ENCODE data around the gene TMTC1. TPM values are rescaled to one million over a fixed set of nuclear protein-coding genes. Genes with fewer than 3 reads are reported as not detected.

The TMTC1 gene
- total RNA-seq, 1 experiment from 2014 or later = 6.1 TPM

DNA sequence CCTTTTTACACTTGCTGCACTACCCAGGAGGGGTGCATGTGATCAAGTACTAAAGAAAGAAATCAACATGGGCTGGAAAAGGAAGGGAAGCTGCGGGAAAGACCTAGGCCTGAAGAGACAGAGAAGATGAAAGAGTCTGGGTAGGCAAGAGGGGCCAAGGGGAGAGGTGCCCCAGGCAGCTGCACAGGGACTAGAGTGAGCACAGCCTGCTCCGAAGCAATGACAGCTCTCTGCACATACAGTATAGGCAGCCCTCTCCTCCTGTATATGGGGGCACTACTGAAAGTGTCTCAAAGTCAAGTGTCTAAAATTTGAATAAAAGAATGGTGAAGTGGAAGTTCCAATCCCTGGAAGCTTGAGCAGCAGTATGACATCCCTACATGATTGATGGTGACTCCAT lies 112.0 kb downstream of the TMTC1 start:
- no peak for TF ChIP-seq EZH2 (IDR thresholded peaks at IDR 0.05; ENCODE audit: borderline replicate concordance, low read depth, low read length, poor library complexity, severe bottlenecking)
- TF ChIP-seq CTCF (conservative IDR thresholded peaks at IDR 0.05; ENCODE audit: low read depth, low read length) = no peak
- ChIA-PET POLR2A (ENCODE audit: low non-redundant PET) (no interaction called here), CTCF (no interaction called here)
- Histone ChIP-seq H3K4me1 (ENCODE audit: insufficient read depth, low read length, poor library complexity, severe bottlenecking) (no peaks in the 10 kb centered on the region), H3K9me3 (ENCODE audit: low read depth, low read length, poor library complexity, severe bottlenecking) (no peaks in the 10 kb centered on the region), H3K36me3 (ENCODE audit: insufficient read depth, low read length, poor library complexity, severe bottlenecking) (no peaks in the 10 kb centered on the region), H3K4me3 (ENCODE audit: low read depth, low read length, poor library complexity, severe bottlenecking) (no peak overlapping the region), H3K27me3 (replicated peaks; ENCODE audit: insufficient read depth, low read depth, low read length, poor library complexity) (peaks cover 12% of the 10 kb centered on the region), H3K27ac (ENCODE audit: low read depth, low read length, poor library complexity, severe bottlenecking) (no peak overlapping the region)
- no peak for DNase-seq (ENCODE audit: low spot score)
- no TSS peak for BruUV-seq (replicated peaks)
- intact Hi-C loops (cut with micrococcal nuclease; ENCODE audit: unreplicated experiment) = no loop called here

DNA sequence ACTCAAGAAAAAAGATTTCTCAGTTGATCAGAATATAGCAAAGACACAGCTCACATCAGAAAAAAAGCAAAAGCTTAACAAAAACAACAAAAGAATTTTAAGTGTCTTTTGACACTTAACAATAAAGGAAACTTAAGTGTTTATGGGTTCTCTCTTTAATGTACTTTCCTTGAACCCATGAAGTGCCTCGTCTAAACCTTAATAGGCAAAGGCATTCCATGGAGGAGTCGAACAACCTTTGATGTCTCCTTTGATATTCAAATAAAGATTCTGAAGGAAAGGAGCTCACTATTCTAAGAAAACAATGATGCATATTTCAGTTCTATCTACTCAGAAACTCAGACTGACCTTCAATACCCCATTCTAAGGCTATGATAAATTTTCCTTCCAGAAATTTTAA lies 116.7 kb downstream of the TMTC1 start:
- Histone ChIP-seq H3K4me1 (ENCODE audit: insufficient read depth, low read length, poor library complexity, severe bottlenecking) (no peaks in the 10 kb centered on the region), H3K27me3 (replicated peaks; ENCODE audit: insufficient read depth, low read depth, low read length, poor library complexity) (no peaks in the 10 kb centered on the region), H3K4me3 (ENCODE audit: low read depth, low read length, poor library complexity, severe bottlenecking) (no peak overlapping the region), H3K27ac (ENCODE audit: low read depth, low read length, poor library complexity, severe bottlenecking) (no peak overlapping the region), H3K36me3 (ENCODE audit: insufficient read depth, low read length, poor library complexity, severe bottlenecking) (no peaks in the 10 kb centered on the region), H3K9me3 (ENCODE audit: low read depth, low read length, poor library complexity, severe bottlenecking) (no peaks in the 10 kb centered on the region)
- no TSS peak for BruUV-seq (replicated peaks)
- CTCF ChIA-PET = no interaction called here
- no peak for DNase-seq (ENCODE audit: low spot score)
- POLR2A ChIA-PET (ENCODE audit: low non-redundant PET) = no interaction called here
- TF ChIP-seq CTCF (conservative IDR thresholded peaks at IDR 0.05; ENCODE audit: low read depth, low read length) (no peak), EZH2 (IDR thresholded peaks at IDR 0.05; ENCODE audit: borderline replicate concordance, low read depth, low read length, poor library complexity, severe bottlenecking) (no peak)
- intact Hi-C loops (cut with micrococcal nuclease; ENCODE audit: unreplicated experiment) = no loop called here

GRCh38 chr12:29665107-29665506 lies 118.6 kb downstream of the TMTC1 start:
- Histone ChIP-seq H3K4me3 (ENCODE audit: low read depth, low read length, poor library complexity, severe bottlenecking) (no peak overlapping the region), H3K27me3 (replicated peaks; ENCODE audit: insufficient read depth, low read depth, low read length, poor library complexity) (no peaks in the 10 kb centered on the region), H3K9me3 (ENCODE audit: low read depth, low read length, poor library complexity, severe bottlenecking) (no peaks in the 10 kb centered on the region), H3K36me3 (ENCODE audit: insufficient read depth, low read length, poor library complexity, severe bottlenecking) (no peaks in the 10 kb centered on the region), H3K27ac (ENCODE audit: low read depth, low read length, poor library complexity, severe bottlenecking) (no peak overlapping the region), H3K4me1 (ENCODE audit: insufficient read depth, low read length, poor library complexity, severe bottlenecking) (no peaks in the 10 kb centered on the region)
- no peak for TF ChIP-seq CTCF (conservative IDR thresholded peaks at IDR 0.05; ENCODE audit: low read depth, low read length)
- TF ChIP-seq EZH2 (IDR thresholded peaks at IDR 0.05; ENCODE audit: borderline replicate concordance, low read depth, low read length, poor library complexity, severe bottlenecking) = no peak
- DNase-seq (ENCODE audit: low spot score) = no peak
- BruUV-seq (replicated peaks) = no TSS peak
- intact Hi-C loops (cut with micrococcal nuclease; ENCODE audit: unreplicated experiment) = no loop called here
- POLR2A ChIA-PET (ENCODE audit: low non-redundant PET) = no interaction called here
- CTCF ChIA-PET = no interaction called here
